Hematopoietic multipotent progenitor cell treated with erythropoietin and hydrocortisone succinate and interleukin-3 and kit ligand, for 15 days (in vitro differentiated cells): ENCODE data around the gene PANX2.
"Not testable (repeated sequence)": the region's sequence is repeated elsewhere in the genome, so short reads cannot be mapped to it uniquely, and the experiment has no call there.

Source experiments
- DNase-seq: peaks from one replicate; pipeline ENCODE4 v3.0.0-alpha.2; 2015; ENCODE audit warnings: low spot score

PANX2 gene

GRCh38 chr22:50199251-50199721, 28.8 kb downstream of the PANX2 start:
- no peak for DNase-seq

- no peak for DNase-seq
Observed at GRCh38 chr22:50199829-50200460, 29.4 kb downstream of the PANX2 start.

DNA sequence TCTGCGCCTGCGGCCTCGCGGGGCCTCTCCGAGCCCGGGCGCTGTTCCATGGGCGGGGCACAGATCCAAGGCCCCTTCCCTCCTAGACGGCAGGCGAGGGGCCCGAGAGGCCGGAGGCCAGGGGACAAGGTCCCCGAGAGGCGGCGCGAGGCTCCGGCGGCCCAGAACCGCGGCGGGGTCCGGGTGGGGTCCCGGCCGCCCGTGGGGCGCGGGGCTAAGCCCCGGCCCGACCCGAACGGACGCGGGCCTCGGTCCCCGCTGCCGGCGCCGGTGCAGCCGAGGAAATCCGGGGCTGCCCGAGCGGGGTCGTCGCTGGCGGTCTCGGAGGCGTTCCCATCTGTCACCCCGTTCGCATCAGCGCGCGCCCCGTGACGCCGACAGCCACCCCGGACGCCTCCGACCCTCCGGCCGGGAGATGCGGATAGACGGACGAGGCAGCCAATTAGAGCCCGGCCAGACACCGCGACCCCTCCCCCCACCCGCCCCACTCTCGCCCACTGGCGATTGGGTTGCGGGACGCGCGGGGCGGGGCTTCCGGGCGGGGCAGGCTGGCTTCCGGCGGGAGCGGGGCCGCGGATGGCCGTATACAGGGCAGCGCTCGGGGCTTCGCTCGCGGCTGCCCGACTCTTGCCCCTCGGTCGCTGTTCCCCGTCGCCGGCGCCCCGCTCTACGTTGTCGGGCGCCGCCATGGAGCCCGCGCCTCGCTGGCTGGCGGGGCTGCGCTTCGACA, 30.1 kb downstream of the PANX2 start, which contains the start of gene SELENOO:
Gene SELENOO, plus strand, starts transcription at position 551 of the 730 bp plus-strand sequence. Its CDS starts 26 bp downstream, at position 577.
- peak; percentile 81 for DNase-seq

DNA sequence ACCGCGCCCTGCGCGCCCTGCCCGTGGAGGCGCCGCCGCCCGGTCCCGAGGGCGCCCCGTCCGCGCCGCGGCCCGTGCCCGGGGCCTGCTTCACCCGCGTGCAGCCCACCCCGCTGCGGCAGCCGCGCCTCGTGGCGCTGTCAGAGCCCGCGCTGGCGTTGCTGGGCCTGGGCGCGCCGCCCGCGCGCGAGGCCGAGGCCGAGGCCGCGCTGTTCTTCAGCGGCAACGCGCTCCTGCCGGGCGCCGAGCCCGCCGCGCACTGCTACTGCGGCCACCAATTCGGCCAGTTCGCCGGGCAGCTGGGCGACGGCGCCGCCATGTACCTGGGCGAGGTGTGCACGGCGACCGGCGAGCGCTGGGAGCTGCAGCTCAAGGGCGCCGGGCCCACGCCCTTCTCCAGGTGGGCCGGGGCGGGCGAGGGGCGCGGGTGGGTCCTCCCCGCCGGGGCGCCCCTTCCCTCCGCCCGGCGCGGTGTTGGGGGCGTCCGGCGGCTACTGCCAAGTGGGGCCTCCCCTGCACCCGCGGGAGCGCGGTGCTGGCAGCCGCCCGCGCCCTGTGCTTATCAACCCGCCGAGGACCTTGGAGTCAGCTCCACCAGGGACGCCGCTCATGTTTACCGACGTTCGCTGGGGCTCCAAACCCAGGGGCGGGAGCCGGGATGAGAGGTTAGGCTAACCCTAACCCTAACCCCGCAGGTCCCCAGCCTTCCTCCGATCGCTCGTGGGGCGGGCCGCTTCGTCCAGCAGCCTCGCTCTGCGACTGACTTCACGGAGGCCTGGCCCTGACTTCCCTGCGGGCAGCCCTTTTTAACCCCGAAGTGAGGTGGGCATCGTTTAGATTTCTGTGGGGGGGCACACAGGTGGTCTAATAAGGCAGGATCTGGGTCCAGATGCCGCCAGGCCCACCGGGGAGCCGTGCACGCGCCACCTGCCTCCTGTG, 30.9 kb downstream of the PANX2 start:
- DNase-seq: peak; percentile 44

DNA sequence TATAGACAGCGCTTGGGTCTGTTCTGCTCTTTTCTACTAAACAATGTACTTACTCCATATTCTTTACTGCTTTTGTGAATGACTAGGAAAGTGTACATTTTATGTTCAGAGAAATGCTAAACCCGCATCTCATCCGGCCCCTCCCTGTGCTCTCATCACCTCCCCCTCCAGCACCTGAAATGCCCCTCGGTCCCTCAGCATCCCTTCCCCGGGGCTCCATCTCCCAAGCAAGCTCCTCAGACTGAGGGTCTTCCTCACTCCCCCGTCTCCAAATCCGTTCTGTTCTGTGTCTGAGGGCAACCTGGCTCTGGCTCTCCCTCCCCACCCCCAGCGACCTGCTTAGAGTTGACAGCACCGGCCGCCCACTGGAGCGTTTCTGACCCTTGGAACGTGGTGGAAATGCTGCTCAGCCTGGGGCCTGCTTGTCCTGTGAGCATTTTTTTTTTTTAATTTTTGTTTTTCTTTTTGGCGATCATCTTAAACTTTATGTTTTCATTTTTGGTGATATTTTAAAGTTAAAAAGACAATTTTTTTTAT, 31.7 kb downstream of the PANX2 start:
- no peak for DNase-seq

- DNase-seq: no peak
Observed at GRCh38 chr22:50203288-50203687, 32.8 kb downstream of the PANX2 start.

GRCh38 chr22:50204571-50204970, 34.0 kb downstream of the PANX2 start:
- DNase-seq: no peak

GRCh38 chr22:50204998-50205397, 34.5 kb downstream of the PANX2 start:
- not testable (repeated sequence) for DNase-seq

DNA sequence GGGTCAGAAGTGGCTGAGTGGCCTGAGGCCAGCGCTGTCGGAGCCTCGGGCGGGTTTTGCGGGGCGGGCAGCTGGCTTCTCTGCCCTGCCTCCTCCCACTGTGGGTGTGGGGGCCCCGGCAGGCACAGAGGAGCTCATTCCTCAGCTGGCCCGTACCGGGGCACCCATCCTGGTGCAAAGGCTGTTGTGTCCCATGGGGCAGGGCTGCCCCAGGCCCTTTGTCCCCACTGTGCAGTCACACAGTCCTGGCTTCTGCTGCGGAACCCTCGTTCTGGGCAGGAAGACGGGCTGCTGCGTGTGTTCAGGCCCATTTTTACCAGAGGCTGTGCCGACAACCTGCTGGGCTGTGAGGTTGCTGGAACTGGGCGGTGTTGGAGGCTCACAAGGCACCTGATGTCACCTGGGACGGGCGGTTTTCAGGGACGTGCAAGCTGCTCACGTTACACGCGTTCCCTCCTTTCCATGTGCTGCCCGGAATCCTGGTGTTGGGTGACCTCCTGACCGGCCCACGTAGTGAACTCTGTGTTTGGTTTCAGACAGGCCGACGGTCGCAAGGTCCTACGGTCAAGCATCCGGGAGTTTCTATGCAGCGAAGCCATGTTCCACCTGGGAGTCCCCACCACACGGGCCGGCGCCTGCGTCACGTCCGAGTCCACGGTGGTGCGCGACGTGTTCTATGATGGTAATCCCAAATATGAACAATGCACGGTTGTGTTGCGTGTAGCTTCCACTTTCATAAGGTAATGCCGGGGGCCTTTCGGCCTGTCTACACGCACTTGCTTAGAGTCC, 35.4 kb downstream of the PANX2 start:
- DNase-seq: no peak

DNA sequence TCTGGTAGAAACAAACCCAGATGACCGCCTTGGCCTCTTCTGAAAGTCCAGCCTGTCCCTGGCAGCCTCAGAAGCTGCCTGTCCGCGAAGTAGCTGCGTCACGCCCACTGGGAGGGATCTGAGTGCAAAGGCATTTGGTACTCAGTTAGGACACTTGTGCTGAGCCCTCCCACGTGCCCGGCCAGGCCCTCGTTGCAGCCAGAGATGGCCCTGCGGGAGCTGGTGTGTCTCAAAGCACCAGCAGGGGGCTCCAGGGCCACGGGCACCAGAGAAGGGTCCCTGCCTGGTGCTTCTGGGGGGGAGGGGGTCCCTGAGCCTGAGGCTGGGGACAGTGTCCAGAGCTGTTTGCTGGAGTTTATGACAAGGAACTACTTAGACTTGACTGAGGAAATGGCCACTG, 36.1 kb downstream of the PANX2 start:
- DNase-seq: no peak

- DNase-seq: no peak
Observed at GRCh38 chr22:50207383-50208140, 37.0 kb downstream of the PANX2 start.

DNA sequence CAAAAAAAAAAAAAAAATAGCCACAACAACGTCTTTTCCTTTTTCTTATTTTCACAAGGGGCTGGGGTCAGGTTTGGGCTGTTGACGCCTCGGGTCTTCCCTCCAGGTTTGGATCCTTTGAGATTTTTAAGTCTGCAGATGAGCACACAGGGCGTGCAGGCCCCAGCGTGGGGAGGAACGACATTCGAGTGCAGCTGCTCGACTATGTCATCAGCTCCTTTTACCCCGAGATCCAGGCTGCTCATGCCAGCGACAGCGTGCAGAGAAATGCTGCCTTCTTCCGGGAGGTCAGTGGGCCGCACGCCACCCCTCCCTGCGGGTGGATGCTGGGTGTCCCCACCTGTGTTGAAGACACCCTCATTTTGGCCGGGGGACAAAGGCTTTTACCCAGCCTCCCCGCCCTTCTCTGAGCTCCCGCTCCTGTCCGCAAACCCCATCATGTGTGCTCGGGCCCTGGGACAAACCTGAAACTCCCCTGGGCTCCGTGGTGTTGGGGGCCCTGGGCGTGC, 38.0 kb downstream of the PANX2 start:
- no peak for DNase-seq

- no peak for DNase-seq
Observed at GRCh38 chr22:50208939-50209892, 38.7 kb downstream of the PANX2 start.

DNA sequence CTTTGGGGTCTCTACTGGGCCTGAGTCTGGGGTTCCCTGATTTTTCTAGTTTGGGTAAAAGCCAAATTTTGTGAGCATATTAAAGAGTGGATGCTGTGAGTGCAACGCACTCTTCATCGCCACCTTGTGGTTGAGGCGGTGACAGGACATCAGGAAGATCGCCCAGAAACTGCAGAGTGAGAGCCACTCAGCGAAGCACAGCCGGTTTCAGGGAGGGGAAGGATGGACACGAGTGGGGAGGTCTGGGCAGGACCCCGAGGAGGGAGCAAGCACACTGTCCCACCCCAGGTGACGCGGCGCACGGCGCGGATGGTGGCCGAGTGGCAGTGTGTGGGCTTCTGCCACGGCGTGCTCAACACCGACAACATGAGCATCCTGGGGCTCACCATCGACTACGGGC, 39.4 kb downstream of the PANX2 start:
- peak; percentile 70 for DNase-seq

GRCh38 chr22:50210378-50211139, 40.0 kb downstream of the PANX2 start:
- no peak for DNase-seq

DNA sequence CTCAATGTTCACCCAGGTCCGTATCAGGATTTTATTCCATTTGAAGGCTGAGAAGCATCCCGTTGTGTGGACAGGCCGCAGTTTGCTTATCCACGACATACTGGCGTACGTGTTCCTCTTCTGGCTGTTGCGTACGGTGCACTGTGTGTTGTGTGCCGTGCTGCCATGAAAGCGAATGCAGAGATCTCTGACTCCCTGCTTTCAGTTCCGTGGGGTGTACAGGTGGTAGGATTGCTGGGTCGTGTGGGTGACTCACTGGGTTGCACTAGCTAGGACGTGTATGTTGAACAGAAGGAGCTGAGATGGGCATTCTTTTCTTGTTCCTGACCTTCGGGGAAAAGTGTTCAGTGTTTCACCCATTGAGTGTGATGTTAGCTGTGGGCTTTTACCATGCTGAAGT, 40.6 kb downstream of the PANX2 start:
- no peak for DNase-seq

GRCh38 chr22:50213263-50213662, 42.7 kb downstream of the PANX2 start:
- no peak for DNase-seq

GRCh38 chr22:50215297-50216054, 44.9 kb downstream of the PANX2 start:
- DNase-seq: no peak
